Brain microvascular endothelial cell (primary cell): ENCODE measurements around the gene TRMT13.
A peak's percentile ranks its signal among the peaks of the same experiment; 100 is the strongest.

ENCODE experiments used
- DNase-seq: peaks from one replicate; pipeline ENCODE4 v3.0.0-alpha.2; 2020
- H3K27ac ChIP-seq: fragments of 250-450 bp; sonication (Bioruptor Pico); 2 replicates; pipeline ENCODE4 v1.5.1; 2020; ENCODE audit warnings: mild to moderate bottlenecking, moderate library complexity
- H3K27me3 ChIP-seq: fragments of 250-450 bp; sonication (Bioruptor Pico); replicated peaks from 2 replicates; pipeline ENCODE4 v1.5.1; 2020; ENCODE audit warnings: mild to moderate bottlenecking
- H3K36me3 ChIP-seq: fragments of 250-450 bp; sonication (Bioruptor Pico); replicated peaks from 2 replicates; pipeline ENCODE4 v1.5.1; 2020; ENCODE audit warnings: mild to moderate bottlenecking
- H3K4me3 ChIP-seq: 2 replicates; pipeline ENCODE4 v1.5.1; 2011; ENCODE audit warnings: low read depth, mild to moderate bottlenecking, control low read depth, low read length, moderate library complexity
- CTCF ChIP-seq: IDR thresholded peaks from 2 replicates; pipeline ENCODE4 v1.5.1; 2011; ENCODE audit warnings: low read depth, mild to moderate bottlenecking, moderate library complexity, low read length, control low read depth, inconsistent platforms; ENCODE audit errors: missing control alignments
- in situ Hi-C: cut with HindIII; loops from 2 replicates; pipeline ENCODE4 v1.10.0; 2017; ENCODE audit warnings: low sequenced_read_pairs, low pct_ligation_motif_present

The TRMT13 gene

GRCh38 chr1:100132566-100133477 is at the start of gene TRMT13, which contains the start of gene SASS6:
Gene TRMT13, plus strand, starts transcription at chr1:100133163. Its CDS starts 6 bp downstream, at chr1:100133169.
Gene SASS6, minus strand, starts transcription at chr1:100132930. Its CDS starts 116 bp downstream, at chr1:100132814.
- no peak for TF ChIP-seq CTCF
- peak within 1 kb of the TSS; percentile 92 for H3K27ac ChIP-seq
- in situ Hi-C loops, result no loop called here
- H3K27me3 ChIP-seq, result no peaks in the 10 kb centered on the region
- H3K36me3 ChIP-seq, result peaks cover under 1% of the 10 kb centered on the region
- H3K4me3 ChIP-seq, result peak within 1 kb of the TSS; percentile 100
- peak; percentile 99 for DNase-seq

GRCh38 chr1:100087396-100087795 is 45.6 kb upstream of the TRMT13 start:
- peaks cover 5% of the 10 kb centered on the region for H3K36me3 ChIP-seq
- no peak overlapping the region for H3K27ac ChIP-seq
- in situ Hi-C loops, result no loop called here
- no peaks in the 10 kb centered on the region for H3K27me3 ChIP-seq
- no peak for DNase-seq
- no peak for TF ChIP-seq CTCF
- H3K4me3 ChIP-seq, result no peak overlapping the region

GRCh38 chr1:100089082-100089481 is 43.9 kb upstream of the TRMT13 start:
- Histone ChIP-seq H3K4me3 (no peak overlapping the region), H3K36me3 (peaks cover 3% of the 10 kb centered on the region), H3K27ac (no peak overlapping the region), H3K27me3 (no peaks in the 10 kb centered on the region)
- no peak for TF ChIP-seq CTCF
- in situ Hi-C loops, result no loop called here
- no peak for DNase-seq

GRCh38 chr1:100090471-100090870 is 42.5 kb upstream of the TRMT13 start:
- H3K27ac ChIP-seq, result no peak overlapping the region
- peaks cover 3% of the 10 kb centered on the region for H3K36me3 ChIP-seq
- H3K27me3 ChIP-seq, result no peaks in the 10 kb centered on the region
- no peak for TF ChIP-seq CTCF
- DNase-seq, result no peak
- in situ Hi-C loops, result no loop called here
- H3K4me3 ChIP-seq, result no peak overlapping the region

GRCh38 chr1:100100202-100100601 is 32.8 kb upstream of the TRMT13 start:
- Histone ChIP-seq H3K36me3 (no peaks in the 10 kb centered on the region), H3K27me3 (no peaks in the 10 kb centered on the region), H3K27ac (no peak overlapping the region), H3K4me3 (no peak overlapping the region)
- in situ Hi-C loops, result no loop called here
- TF ChIP-seq CTCF, result no peak
- peak; percentile 79 for DNase-seq
